BLaER1 (cell line): ENCODE measurements around the gene JAKMIP2.

Experiments
- H3K27ac ChIP-seq: shearing (Covaris generic); formaldehyde crosslinking; 2 replicates; pipeline ENCODE4 v1.8.1; 2022
- H3K27me3 ChIP-seq: shearing (Covaris generic); formaldehyde crosslinking; 2 replicates; pipeline ENCODE4 v1.8.1; 2022
- H3K36me3 ChIP-seq: shearing (Covaris generic); formaldehyde crosslinking; 2 replicates; pipeline ENCODE4 v1.8.1; 2022
- H3K4me1 ChIP-seq: shearing (Covaris generic); formaldehyde crosslinking; 2 replicates; pipeline ENCODE4 v1.8.1; 2022
- H3K4me2 ChIP-seq: shearing (Covaris generic); formaldehyde crosslinking; 2 replicates; pipeline ENCODE4 v1.8.1; 2022
- H3K4me3 ChIP-seq: shearing (Covaris generic); formaldehyde crosslinking; 2 replicates; pipeline ENCODE4 v1.8.1; 2022
- H3K9ac ChIP-seq: shearing (Covaris generic); formaldehyde crosslinking; 2 replicates; pipeline ENCODE4 v1.8.1; 2022
- H3K9me3 ChIP-seq: shearing (Covaris generic); formaldehyde crosslinking; 2 replicates; pipeline ENCODE4 v1.8.1; 2022
- H4K20me1 ChIP-seq: shearing (Covaris generic); formaldehyde crosslinking; 2 replicates; pipeline ENCODE4 v1.8.1; 2022
- Cebpa-rat ChIP-seq: shearing (Covaris generic); IDR thresholded peaks from 2 replicates; pipeline ENCODE4 v1.8.1; 2022

The JAKMIP2 gene

DNA sequence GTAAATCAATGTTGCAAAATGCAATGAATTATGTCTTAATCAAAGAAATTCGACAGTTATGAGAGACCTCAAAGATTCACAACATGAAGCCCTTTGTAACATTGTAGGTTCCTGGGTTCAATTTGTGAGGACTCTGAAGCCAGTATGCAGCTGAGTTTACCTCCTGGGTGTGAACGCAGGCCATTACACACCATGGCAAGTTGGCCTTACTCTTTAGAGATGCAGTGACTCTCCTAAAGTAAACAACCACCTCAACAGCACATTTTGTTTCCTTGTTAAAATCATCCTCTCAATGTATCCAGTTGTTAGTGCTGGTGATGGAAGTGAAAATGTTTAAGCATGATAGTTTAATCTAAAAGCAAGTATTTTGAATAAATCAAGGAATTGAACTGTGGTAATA lies 73.8 kb downstream of the JAKMIP2 start:
- no peak overlapping the region for H3K4me3 ChIP-seq
- H3K4me2 ChIP-seq = no peak overlapping the region

DNA sequence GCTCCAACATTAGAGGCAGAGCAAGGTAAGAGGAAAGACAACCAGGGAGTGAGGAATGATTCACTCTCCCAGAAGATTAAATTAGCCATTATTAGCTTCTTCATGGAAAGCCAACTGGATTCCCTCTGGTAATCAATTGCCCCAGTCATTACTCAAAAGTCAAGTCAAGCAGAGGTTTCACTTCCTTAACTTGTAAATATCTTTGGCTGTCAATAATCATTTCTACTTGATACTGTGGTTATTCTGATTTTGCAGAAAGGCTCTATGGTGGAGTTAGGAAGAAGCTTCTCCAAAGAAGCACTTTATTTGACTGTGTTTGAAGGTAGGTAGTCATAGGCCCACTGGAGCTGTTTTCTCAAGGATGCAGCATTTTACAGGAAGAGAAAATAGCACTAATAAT lies 78.0 kb downstream of the JAKMIP2 start:
- TF ChIP-seq Cebpa-rat = no peak
- H3K9me3 ChIP-seq = no peaks in the 10 kb centered on the region
- no peak overlapping the region for H3K27ac ChIP-seq
- no peaks in the 10 kb centered on the region for H3K27me3 ChIP-seq
- H3K4me3 ChIP-seq = no peak overlapping the region
- no peaks in the 10 kb centered on the region; the same call in 1 of the 2 replicates for H3K4me1 ChIP-seq
- no peaks in the 10 kb centered on the region for H3K36me3 ChIP-seq
- H3K4me2 ChIP-seq = no peak overlapping the region
- no peaks in the 10 kb centered on the region for H4K20me1 ChIP-seq
- H3K9ac ChIP-seq = no peak overlapping the region

More for the DNA sequence above, 73.8 kb downstream of the JAKMIP2 start:
- Histone ChIP-seq H3K27me3 (no peaks in the 10 kb centered on the region), H3K4me1 (peaks cover 11% of the 10 kb centered on the region), H3K9me3 (no peaks in the 10 kb centered on the region; the same call in 1 of the 2 replicates), H3K9ac (no peak overlapping the region), H3K27ac (no peak overlapping the region), H4K20me1 (no peaks in the 10 kb centered on the region), H3K36me3 (no peaks in the 10 kb centered on the region)
- no peak for TF ChIP-seq Cebpa-rat

DNA sequence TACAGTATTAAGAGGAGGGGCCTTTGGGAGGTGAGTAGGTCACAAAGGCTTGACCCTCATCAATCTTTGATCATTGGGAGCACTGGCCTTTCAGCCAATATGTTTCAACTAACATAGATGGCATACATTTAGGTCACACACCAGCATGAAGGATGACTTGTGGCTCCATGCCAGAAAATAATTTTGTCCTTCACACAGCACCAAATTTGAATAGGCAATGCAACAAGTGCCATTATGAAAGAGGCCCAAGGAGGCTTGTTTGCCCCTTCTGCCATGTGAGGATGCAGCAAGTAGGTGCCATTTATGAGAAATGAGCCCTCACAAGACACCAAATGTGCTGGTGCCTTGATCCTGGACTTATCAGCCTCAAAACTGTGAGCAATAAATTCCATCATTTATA lies 81.1 kb downstream of the JAKMIP2 start:
- H3K27me3 ChIP-seq = no peaks in the 10 kb centered on the region
- peaks cover 21% of the 10 kb centered on the region for H3K36me3 ChIP-seq
- peaks cover 30% of the 10 kb centered on the region for H3K9me3 ChIP-seq
- no peak overlapping the region for H3K9ac ChIP-seq
- no peak overlapping the region for H3K4me3 ChIP-seq
- no peak overlapping the region for H3K4me2 ChIP-seq
- no peaks in the 10 kb centered on the region for H4K20me1 ChIP-seq
- H3K4me1 ChIP-seq = no peaks in the 10 kb centered on the region; the same call in 1 of the 2 replicates
- H3K27ac ChIP-seq = no peak overlapping the region
- TF ChIP-seq Cebpa-rat = no peak

DNA sequence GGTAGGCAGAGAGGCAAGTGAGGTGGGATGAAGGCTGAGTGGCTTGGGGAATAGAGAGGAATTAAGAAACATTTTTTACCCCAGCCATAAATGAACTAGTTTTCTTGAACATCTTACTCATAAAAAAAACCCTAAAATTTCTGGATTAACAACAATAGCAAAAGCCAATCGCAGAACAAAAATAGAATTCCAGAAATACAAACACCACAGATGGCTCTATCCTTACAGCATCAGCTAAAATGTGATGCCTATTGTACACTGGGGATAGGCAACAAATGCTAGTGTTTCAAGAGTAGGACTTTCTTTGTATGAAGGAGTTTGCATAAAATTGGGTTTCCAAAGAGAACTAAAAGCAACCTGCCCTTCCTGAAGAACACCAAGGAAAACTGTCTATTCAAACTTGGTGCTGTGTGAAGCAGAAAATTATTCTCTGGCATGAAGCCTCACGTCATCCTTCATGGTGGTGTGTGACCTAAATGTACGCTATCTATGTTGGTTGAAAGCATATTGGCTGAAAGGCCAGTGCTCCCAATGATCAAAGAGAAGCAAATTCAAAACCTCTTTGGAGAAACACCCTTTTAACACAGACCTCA lies 82.9 kb downstream of the JAKMIP2 start:
- Histone ChIP-seq H3K27ac (no peak overlapping the region), H3K9ac (no peak overlapping the region), H3K27me3 (no peaks in the 10 kb centered on the region), H3K36me3 (peaks cover 21% of the 10 kb centered on the region), H3K4me2 (no peak overlapping the region), H3K9me3 (peaks cover 35% of the 10 kb centered on the region), H3K4me3 (no peak overlapping the region), H4K20me1 (no peaks in the 10 kb centered on the region), H3K4me1 (peaks cover under 1% of the 10 kb centered on the region)
- no peak for TF ChIP-seq Cebpa-rat

DNA sequence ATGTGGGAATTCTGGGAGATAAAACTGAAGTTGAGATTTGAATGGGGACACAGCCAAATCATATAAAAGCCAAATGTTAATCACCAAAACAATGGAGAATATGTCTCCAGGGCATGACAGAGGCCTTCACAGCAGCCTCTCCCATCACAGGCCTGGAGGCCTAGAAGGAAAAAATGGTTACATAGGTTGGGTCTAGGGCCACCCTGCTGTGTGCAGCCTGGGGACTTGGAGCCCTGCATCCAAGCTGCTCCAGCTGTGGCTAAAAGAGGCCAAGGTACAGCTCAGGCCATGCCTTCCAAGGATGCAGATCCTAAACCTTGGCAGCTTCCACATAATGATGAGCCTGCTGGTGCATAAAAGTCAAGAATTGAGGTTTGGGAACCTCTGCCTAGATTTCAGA lies 85.1 kb downstream of the JAKMIP2 start:
- Histone ChIP-seq H4K20me1 (no peaks in the 10 kb centered on the region), H3K4me2 (no peak overlapping the region), H3K27ac (no peak overlapping the region), H3K9me3 (peaks cover 35% of the 10 kb centered on the region), H3K9ac (no peak overlapping the region), H3K4me3 (peak overlapping the region; percentile 23; the same call in 1 of the 2 replicates), H3K36me3 (peaks cover 21% of the 10 kb centered on the region), H3K27me3 (no peaks in the 10 kb centered on the region), H3K4me1 (peaks cover 8% of the 10 kb centered on the region)
- no peak for TF ChIP-seq Cebpa-rat

DNA sequence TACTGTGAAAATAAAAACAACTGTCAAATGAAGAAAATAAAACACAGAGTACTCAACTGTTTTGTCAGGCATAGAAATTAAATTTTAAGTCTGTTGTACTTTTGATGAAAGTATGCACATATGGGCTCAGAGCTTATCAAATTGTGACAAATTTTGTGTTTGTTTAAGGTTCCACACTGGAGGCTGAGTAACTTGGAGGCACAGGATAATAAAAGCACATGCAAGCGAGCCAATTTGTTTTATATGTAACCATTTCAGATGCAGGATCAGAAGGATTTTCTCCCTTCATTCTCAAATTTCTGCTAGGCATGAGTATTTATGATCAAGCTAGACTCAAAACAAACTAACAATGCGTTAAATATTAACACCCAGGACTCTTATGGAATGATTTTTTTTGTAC lies 87.8 kb downstream of the JAKMIP2 start:
- Histone ChIP-seq H3K4me3 (no peak overlapping the region), H3K27me3 (no peaks in the 10 kb centered on the region), H3K9ac (no peak overlapping the region), H3K4me2 (no peak overlapping the region), H4K20me1 (no peaks in the 10 kb centered on the region), H3K27ac (no peak overlapping the region), H3K36me3 (peaks cover 21% of the 10 kb centered on the region), H3K4me1 (peaks cover 8% of the 10 kb centered on the region), H3K9me3 (peaks cover 35% of the 10 kb centered on the region)
- no peak for TF ChIP-seq Cebpa-rat

DNA sequence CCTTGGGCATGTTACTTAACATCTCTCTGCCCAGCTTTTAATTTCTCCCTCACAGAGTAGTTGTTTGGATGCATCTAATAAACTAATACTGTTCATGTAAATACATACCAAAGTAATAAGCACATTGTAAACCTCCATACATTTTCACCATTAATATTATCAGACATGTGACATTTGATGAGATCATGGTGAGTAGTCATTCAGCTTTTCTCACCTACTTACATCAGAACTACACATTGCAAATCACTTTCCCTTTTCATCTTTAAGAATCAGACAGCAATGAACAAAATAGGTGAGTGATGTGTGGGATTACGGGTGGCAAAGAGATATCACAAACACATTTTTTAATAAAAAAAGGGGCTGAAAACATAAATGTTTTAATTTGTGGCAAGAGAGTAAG lies 89.3 kb downstream of the JAKMIP2 start:
- Histone ChIP-seq H3K9me3 (peaks cover 22% of the 10 kb centered on the region), H3K4me1 (peaks cover 8% of the 10 kb centered on the region), H3K36me3 (peaks cover 16% of the 10 kb centered on the region), H3K4me2 (no peak overlapping the region), H3K27ac (no peak overlapping the region), H3K9ac (no peak overlapping the region), H3K27me3 (no peaks in the 10 kb centered on the region), H3K4me3 (no peak overlapping the region), H4K20me1 (no peaks in the 10 kb centered on the region)
- TF ChIP-seq Cebpa-rat = no peak

DNA sequence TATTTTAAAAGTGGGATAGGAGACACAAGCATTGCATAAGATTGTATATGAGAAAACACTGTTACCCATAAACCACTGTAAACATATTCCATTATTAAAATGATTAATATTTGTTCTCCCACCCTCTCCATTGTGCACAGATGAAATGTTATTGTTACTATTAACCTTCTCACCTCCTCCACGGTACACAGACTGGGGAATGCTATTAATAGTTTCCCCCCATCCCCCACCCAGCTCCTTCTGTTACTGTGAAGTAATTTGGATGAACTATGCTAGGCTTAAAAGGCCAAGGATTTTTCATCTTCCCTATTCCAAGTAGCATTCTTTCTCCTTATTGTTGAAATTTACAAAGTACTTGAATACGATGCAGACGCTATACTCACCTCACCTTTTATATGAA lies 91.4 kb downstream of the JAKMIP2 start:
- peaks cover 8% of the 10 kb centered on the region for H3K4me1 ChIP-seq

DNA sequence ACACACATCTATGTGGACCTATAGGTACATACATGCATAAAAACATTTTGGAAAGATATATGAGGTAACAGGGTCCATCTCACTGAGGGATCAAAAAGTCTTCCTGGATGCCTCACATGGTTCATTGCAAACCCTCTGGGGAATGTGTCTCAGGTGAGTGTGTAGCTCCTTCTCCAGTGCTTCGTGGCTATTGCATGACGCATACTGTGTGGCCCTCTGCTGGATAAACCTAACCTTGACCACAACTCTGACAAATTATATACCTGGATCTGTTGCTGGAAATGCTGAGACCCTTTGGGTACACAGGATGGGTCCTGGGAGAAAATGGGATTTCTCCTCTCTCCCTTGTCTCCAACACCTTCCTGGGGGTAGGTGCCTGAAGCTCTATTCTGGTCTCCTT lies 91.9 kb downstream of the JAKMIP2 start:
- H3K27me3 ChIP-seq = no peaks in the 10 kb centered on the region
- peaks cover 8% of the 10 kb centered on the region for H3K4me1 ChIP-seq
- H3K9ac ChIP-seq = no peak overlapping the region
- no peak for TF ChIP-seq Cebpa-rat
- H3K9me3 ChIP-seq = no peaks in the 10 kb centered on the region
- H3K4me3 ChIP-seq = no peak overlapping the region
- H3K36me3 ChIP-seq = no peaks in the 10 kb centered on the region
- no peaks in the 10 kb centered on the region for H4K20me1 ChIP-seq
- H3K27ac ChIP-seq = no peak overlapping the region
- no peak overlapping the region for H3K4me2 ChIP-seq

More for the DNA sequence above, 91.4 kb downstream of the JAKMIP2 start:
- no peak for TF ChIP-seq Cebpa-rat
- Histone ChIP-seq H3K4me2 (no peak overlapping the region), H3K4me3 (no peak overlapping the region), H3K27me3 (no peaks in the 10 kb centered on the region), H3K9ac (no peak overlapping the region), H3K27ac (no peak overlapping the region), H3K36me3 (no peaks in the 10 kb centered on the region), H3K9me3 (0 out of 2 replicates have a peak, but pooled peaks cover 1% of the 10 kb centered on the region), H4K20me1 (no peaks in the 10 kb centered on the region)

DNA sequence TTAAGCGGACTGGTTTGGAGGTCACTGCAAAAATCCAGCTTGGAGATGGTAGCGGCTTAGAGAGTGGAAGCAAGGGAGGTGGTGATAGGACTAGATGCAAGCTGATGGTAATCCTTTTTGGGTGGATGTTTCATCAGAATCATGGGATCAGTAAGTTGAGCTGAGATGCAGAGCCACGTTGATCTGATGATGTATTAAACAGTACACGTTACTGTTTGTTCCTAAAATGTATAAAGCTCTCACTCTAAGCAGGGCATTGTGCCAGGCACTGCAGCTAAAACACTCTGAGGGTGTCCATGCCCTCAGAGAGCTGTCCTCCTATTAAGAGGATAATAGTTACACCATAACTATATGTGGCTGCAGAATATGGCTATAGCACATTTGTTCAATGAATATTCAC lies 93.1 kb downstream of the JAKMIP2 start:
- H3K4me2 ChIP-seq = no peak overlapping the region
- H3K27me3 ChIP-seq = no peaks in the 10 kb centered on the region
- H4K20me1 ChIP-seq = no peaks in the 10 kb centered on the region
- no peaks in the 10 kb centered on the region for H3K36me3 ChIP-seq
- no peak overlapping the region for H3K27ac ChIP-seq
- H3K4me1 ChIP-seq = peaks cover 5% of the 10 kb centered on the region
- no peak overlapping the region for H3K4me3 ChIP-seq
- no peak for TF ChIP-seq Cebpa-rat
- H3K9me3 ChIP-seq = no peaks in the 10 kb centered on the region
- no peak overlapping the region for H3K9ac ChIP-seq
